ENCODE results near the gene NFATC4.
A peak's percentile ranks its signal among the peaks of the same experiment; 100 is the strongest.

Gene NFATC4

DNA sequence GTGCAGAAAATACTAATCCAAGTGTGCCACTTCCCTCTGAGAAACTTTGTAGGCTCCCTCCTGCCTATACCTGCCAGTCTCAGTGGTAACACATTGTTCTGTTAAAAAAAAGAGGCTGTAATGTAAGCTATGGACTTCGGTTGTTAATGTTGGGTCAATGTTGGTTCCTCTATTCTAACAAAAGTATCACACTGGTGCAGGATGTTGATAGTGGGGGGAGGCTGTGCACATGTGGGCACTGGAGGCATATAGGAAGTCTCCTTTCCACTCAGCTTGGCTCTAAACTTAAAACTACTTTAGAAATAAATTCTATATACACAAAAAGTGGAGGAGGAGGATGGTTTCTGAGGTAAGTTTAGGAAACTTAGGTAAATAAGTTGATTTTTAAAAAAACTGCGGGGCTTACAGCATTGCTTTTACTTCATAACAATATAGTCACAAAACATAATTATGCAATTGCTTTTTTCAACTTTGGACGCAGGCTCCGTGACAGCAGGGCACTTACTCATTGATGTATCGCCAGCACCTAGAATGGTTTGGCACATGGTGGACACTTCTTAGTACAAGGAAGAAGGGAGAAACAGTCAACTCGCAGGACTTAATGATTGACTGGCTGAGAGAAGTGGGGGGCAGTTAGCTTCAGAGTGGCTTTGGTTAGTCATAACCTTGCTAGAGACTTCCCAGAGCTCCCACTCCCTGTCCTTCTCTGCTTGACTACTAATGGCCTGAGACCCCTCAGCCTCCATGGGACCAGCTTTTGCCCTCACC is 22.9 kb downstream of the NFATC4 start:
- DNase-seq = no peak

DNA sequence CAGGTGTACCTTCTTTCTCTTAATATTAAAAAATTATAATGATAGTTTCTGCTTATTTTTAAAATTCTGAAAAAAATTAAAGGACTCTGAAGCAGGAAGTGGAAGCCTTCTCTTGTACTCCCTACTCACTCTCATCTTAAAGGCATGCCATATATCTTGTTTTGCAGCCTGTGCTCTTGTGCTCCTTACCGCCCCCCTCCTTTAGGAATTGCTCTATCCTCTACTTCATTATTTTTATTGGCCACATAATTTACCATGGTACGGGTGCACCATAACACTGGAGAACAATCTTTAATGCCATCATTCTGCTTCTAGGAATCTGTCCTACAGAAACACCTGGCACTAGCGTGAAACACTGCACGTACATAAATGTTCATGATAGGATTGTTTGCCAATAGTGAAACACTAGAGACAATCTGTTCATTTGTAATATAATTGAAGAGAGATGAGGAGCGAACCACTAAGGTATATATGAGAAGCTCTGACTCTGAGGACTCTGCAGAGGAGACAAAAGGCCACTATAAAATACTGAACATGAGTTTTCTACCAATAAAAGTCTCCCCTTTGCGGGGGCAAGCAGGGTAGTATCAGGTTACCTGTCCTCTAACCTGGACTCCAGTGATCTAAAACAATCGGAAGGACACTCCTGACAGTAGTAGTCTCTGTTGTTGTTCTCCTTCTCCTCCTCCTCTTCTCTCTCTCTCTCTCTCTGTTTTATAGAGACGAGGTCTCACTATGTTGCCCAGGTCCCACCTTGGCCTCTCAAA is 24.5 kb downstream of the NFATC4 start:
- DNase-seq = no peak

DNA sequence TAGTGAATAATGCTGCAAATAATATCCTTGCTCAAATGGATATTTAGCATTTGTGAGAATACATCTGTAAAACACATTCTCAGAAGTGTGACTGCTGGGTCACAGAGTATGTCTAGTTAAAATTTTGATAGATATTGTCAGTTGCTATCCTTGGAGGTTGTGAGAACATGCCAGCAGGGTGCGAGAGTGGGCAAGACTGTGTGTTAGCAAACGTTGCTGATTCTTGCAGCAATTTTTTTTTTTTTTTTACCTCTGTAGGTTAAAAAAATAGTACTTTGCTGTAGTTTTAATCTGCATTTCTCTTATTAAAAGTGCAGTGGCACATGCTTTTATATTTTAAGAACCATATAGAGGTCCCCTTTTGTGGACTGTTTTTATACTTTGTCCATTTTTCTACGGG is 26.3 kb downstream of the NFATC4 start:
- DNase-seq = no peak

DNA sequence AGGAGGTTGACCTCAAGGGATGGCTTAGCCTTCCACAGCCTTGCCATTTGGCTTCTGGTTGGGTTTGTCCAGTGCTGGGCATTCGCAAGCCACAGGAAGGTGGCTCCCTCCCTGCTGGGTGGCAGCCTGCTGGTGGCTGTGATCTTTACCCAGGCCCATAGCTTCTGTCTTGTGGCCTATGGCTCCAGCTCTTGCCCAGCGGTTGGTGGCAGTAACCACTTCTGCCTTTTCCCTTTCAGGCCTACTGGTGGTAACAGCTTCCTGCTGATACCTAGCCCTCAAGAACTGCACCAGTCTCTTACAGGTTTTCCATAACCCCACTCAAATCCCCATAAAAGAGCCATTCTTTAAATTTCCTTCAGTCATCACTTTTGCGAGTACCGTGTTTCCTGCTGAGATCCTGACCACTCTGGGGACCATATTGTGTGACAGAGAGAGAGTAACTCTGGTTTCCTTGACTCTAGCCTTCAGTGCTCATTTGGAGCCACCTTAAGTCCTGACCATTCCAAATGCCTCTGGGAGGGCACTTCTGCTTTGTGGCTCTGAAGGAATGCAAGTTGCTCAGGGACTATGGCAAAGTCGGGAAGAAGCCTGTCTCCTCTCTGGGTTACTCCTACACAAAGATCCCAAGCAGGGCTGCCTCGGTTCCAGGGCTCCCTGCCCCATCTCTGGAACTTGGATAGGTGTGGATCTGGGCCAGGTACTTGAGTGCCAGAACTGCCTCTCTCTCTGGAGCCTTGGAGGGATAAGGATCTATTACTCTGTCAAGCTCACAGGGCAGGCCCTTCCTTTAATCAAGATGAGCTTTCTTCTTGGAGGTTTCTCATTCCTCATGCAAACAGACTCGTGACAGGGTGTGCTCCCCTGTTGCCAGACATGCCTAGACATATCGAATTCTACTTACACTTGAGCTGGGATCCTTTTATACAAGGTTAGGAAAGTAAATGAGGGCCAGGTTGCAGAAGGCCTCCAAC is 27.9 kb downstream of the NFATC4 start:
- DNase-seq = no peak

DNA sequence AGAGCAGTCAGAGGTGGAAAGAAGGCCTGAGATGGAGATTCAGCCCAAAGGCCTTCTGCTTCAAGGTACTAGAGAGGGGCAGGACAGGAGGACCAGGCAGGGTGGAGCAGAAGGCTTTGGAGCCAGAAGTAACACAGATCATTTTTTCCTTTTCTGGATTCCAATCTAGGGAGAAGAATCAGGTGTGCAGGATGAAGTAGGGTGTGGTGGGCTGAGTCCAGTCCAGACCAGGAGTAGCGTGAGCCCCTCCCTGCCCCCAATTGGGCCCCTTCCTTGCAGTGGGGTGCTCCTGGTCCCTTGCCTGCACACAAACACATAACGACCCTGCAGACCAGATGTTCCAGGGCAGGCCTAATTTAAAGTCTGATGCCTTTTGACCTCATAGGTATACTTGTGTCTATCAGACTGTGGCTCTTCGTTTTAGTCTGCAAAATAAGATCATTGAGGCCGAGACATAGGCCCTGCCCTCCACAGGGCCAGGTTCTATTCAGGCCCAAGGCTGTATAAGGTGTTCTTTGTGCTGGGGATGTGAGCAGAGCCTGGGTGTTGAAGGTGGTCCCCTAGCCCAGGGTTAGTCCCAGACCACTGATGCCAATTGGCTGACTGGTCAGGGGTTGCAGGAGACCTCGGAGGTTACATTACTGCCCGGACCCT is 29.8 kb downstream of the NFATC4 start:
- DNase-seq = no peak

DNA sequence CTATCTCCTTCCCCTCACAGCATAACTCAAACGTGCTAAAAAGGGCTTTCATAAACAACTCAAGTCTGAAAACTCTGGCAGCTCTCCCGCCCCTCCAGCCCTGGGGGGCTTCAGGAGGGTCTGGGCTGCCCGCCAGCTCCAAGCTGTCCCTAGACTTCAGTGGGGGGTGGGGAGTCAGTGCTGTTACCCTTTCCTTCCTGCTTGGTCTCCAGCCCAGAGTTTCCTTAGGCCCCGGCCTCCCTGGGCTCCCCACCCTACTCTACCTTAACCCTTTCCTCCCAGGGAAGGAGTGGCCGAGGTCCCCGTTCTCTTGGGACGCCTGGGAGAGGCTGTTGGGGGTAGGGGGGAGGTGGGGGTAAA is 30.3 kb downstream of the NFATC4 start:
- DNase-seq = no peak

DNA sequence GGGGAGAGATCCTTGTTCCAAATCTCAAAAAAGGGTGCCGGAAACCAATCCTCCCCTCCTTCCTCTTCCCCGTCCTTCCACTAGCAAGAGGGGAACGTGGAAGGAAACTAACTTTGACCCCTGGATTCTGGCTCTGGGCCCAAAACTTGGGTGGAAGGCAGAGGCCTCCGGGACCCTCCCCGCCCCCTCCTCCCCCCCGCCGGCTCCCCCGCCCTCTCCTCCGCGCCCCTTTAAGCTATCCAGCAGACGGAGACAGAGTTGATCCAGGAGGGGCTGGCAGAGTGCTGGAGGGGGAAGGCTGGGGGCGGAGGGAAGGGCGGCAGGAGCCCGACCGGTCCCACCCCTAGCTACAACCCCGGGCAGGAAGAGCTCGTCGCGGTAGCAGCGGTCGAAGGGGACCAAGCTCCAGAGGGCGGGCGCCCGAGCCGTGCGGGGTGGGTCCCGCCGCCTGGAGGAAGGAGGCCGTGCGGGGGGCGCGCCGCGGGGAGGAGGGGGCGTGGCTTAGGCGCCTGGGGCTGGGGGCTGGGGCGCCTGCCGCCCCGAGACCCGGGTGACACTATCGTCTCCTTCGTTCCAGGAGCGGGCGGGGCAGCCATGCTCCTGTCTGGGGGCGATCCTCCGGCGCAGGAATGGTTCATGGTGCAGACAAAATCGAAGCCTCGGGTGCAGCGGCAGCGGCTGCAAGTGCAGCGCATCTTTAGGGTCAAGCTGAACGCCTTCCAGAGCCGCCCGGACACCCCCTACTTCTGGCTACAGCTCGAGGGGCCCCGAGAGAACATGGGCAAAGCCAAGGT is 30.9 kb downstream of the NFATC4 start, which contains the start of gene NYNRIN:
NYNRIN (plus strand) TSS at position 351 of the 794 bp plus-strand sequence; CDS start at position 595, 244 bp downstream.
- DNase-seq = peak; percentile 40

DNA sequence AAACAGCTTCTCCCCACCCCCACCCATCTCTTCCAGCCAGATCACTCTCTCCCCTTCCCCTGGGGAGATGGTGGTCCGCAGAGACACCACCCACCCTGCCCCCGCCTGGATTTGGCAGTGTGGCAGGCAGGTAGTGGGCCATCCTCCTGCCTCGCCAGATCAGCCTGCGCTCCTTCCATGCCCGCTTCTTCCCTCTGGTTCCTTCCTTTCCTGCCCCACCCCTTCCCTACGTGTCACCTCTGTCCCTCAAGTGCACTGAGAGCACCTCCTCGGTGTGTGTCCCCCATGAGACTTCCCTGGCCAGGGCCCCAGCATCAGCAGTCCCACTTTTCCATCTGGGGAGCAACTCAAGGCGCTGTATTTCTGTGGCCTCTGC is 31.5 kb downstream of the NFATC4 start:
- no peak for DNase-seq

DNA sequence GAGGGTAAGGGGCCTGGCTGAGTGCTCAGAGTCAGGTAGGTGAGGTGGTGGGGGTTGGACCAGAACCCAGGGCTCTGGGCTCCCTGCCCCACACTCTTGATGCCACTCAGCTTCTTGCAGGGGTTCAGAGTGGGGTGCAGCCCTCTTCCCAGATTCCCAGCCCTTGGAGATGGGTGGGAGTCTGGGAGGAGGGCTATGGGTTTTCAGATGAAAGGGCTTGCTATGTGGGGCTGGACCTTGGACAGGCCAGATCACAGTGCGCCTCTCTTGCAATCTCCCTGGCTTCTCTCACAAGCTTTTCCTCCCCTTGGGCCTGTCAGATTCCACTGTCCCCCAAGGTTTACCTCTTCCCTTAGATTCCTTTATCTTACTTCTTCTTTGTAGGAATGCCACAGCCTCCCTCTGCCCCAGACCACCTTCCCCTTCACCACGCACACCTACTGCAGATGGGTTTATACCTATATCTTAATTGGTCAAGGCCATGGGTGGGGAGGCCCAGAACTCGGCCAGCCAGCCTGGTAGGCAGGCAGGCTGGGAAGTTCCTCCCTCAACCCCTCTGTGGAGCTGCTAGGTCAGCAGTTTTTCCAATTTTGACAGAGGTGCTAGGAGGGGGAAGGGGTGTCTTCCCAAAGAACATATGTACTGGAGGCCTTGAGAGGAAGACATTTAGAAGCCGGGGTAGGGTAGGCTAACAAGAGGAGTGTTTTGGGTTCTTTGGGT is 32.2 kb downstream of the NFATC4 start:
- no peak for DNase-seq

DNA sequence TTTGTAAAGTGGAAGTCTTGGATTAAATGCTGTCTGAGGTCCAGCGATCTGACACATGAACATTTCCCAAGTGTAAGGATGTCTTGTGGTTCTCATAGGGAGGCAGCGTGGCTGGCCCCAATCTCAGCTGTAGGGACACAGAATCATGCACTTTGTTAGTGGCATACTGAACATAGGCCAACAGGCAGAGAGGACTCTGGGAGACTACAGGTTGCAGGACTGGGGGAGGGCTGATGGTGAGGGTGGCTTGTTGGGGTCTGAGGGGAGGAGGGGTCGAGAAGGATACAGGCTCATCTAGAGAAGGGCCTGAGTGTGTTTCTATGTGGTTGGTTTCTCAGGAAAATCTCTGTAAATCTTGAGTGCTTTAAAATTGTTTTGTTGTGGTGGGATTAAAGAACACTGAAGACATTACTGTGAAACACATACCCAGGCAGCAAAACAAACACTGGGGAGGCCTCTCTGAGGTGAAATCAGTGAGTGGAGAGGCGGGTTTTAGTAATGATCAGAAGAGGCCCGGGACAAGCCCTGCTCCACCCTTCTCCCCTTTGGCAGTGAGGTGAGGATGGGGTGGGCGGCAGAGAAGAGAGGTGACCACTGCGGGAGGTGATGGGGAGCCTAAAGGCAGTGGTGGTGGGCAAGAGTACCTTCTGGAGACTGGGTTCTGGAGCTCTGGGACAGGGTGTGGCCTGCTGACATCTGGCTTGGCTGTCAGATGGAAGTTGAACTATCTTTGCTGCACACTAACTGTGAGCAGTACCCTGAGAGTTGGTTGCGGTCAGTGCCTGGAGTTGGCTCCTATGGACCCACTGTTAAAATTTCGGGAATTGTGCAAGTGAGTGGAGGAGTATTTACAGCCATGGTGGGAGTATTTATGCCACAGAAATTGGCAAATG is 34.1 kb downstream of the NFATC4 start:
- no peak for DNase-seq

DNA sequence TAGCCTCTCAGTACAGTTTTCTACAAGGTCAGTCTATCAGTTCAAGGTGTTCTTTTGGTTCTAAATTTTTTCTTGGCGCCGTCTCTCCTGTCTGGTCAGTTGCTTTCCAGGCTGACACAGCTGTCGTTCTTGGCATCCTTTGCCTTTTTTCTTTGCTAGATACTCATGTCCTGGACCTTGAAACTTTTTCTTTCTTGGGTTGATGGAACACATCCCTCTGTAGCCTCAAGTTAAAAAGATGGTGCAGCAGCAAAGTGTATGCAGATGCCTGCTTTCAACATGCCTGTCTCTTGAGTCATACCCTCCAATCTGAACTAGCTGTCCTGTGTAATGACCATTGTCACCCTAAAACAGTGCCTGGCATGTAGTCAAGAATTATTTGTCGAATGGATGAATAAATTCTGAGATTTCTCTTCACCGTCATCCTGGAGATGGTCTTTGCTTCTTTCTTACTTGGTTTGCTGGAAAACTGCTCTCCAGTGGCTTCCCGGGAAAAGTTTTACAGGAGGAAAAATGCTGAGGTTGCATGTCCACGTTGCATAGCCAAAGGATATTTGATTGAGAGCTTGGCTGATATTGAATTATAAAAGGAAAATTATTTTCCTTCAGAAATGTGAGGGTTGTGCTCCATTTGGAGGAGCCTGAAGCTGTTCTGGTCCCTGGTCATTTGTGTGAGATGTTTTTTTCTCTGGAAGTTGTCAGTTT is 35.5 kb downstream of the NFATC4 start:
- no peak for DNase-seq

DNA sequence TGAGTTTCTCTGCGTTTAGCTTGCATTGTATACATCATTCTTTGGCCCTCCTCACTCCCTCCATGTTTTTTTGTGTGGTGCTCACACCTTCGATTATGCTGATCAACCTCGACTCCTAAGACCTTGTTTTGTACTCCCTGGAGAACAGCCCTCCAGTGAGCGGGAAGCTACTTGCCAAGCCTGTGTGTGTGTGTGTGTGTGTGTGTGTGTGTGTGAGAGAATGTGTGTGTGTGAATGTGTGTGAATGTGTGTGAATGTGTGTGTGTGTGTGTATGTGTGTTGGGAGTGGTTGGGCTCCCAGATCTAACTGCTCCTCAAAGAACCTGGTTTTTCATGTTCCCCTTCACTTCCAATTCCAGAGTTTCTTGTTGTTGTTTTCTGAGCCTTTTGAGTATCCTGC is 36.8 kb downstream of the NFATC4 start:
- DNase-seq = no peak

DNA sequence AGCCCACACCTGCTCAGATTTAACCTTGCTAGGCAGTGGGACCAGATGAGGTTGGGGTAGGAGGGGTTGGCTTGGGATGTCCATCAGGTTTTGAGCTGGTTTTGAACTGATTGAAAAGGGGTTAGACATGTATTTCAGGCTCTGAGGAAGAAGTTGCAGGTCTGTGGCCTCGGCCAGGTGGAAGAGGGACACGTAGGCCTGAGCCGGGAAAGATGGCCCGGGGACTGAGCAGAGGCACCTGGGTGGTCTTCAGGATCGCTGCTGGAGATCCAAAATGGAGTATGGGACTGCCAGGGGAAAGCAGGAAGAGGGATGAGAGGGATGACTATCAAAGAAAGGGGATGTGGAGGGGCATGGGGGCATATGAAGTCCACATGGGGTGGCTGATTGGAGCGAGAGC is 38.4 kb downstream of the NFATC4 start:
- DNase-seq = no peak

DNA sequence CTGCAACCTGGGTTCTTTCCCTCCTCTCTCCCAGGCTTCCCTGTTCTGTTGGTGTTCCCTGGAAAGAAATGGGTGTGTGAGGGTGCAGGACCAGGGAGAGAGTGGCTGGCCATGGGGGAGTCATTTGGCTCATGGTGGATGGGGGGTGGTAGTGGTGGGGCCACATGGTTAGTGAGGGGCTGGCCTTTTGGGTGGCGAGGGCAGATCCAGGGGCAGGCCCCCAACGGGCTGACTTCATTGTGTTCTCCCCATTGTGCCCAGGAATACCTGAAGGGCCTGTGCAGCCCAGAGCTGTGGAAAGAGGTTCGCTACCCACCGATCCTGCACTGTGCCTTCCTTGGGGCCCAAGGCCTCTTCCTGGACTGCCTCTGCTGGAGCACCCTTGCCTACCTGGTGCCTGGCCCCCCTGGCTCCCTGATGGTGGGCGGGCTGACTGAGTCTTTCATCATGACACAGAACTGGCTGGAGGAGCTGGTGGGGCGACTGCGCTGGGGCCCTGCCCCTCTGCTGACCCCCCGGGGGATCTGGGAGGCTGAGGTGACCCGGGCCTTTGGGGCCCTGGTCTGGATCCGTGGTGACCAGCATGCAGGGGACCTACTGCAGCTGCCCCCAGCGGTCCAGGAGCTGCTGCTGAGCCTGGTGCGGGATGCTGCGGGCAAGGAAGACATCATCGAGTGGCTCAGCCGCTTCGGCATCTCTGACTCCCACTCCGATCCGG is 39.8 kb downstream of the NFATC4 start:
- no peak for DNase-seq

DNA sequence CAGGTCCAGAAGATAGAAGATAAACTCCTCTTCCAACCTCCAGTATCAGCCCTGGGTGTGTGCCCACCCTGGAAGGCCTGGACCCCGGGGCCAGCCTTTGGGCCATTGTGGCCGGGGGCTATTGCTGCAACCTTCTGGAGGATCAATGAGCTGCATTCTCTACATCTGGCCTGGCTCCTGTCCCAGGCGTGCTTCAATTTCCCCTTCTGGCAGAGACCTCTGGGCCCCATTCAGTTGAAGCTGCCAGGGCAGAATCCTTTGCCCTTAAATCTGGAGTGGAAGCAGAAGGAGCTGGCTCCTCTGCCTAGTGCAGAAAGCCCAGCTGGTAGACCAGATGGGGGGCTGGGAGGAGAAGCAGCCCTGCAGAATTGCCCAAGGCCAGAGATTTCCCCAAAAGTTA is 40.8 kb downstream of the NFATC4 start:
- DNase-seq = no peak

DNA sequence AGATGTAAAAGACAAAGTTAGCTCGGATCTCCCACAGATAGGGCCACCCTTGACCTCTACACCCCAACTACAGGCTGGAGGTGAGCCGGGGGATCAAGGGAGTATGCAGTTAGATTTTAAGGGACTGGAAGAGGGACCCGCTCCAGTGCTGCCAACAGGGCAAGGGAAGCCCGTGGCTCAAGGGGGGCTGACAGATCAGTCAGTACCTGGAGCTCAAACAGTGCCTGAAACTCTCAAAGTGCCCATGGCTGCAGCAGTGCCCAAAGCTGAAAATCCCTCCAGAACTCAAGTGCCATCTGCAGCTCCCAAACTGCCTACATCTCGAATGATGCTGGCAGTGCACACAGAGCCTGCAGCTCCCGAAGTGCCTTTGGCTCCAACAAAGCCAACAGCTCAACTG is 41.2 kb downstream of the NFATC4 start:
- no peak for DNase-seq

DNA sequence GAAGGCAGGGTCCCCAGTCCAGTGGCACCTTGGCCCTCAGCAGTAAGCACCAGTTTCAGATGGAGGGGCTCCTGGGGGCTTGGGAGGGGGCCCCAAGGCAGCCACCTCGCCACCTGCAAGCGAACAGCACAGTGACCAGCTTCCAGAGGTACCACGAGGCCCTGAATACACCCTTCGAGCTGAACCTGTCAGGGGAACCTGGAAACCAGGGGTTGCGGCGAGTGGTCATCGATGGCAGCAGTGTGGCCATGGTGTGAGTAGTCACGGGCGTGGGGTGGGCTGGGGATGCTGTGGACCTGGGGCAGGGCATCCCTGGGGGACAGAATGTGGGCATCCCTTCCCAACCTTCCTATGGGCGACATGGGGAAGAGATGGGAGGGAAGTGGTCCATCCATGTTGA is 42.0 kb downstream of the NFATC4 start:
- no peak for DNase-seq
